K562 (cell line): ENCODE data around the gene GALNT17.

Experiments
- BHLHE40 ChIP-seq: IDR thresholded peaks from 2 replicates; pipeline ENCODE4 v1.6.1; 2011; ENCODE audit warnings: low read length, improper control_type of control experiment
- EZH2 ChIP-seq: IDR thresholded peaks from 2 replicates; pipeline ENCODE4 v1.6.1; 2012; ENCODE audit warnings: low read depth, mild to moderate bottlenecking, inconsistent platforms, low read length, borderline replicate concordance
- FIP1L1 ChIP-seq: fragments of 200-400 bp; formaldehyde crosslinking; IDR thresholded peaks from 2 replicates; pipeline ENCODE4 v1.6.1; 2018; ENCODE audit warnings: mild to moderate bottlenecking, low read depth, low read length; ENCODE audit not compliant: poor library complexity, severe bottlenecking
- NCOR1 ChIP-seq: fragments of 450-650 bp; IDR thresholded peaks from 2 replicates; pipeline ENCODE4 v1.6.1; 2016; ENCODE audit warnings: mild to moderate bottlenecking, moderate library complexity
- RAD21 ChIP-seq, 2 experiments: fragments of 250-450 bp in 1 of 2; fragments of 450-650 bp in 1 of 2; sonication (Bioruptor Pico) in 1 of 2; formaldehyde crosslinking in 1 of 2; IDR thresholded peaks in 1 of 2; conservative IDR thresholded peaks in 1 of 2; 2 replicates each; pipeline versions ENCODE4 v1.4.0 to v1.8.0; 2020 to 2022; ENCODE audit warnings: mild to moderate bottlenecking in 2 of 2, moderate library complexity in 1 of 2
- SIN3A ChIP-seq, 2 experiments: fragments of 150-350 bp in 1 of 2; IDR thresholded peaks; 2 replicates each; pipeline ENCODE4 v1.6.1; 2011 to 2016; ENCODE audit warnings: borderline replicate concordance in 2 of 2, low read depth in 2 of 2, low read length in 2 of 2, mild to moderate bottlenecking in 2 of 2, moderate library complexity in 2 of 2; ENCODE audit not compliant: control insufficient read depth in 1 of 2
- SP1 ChIP-seq: sonication (generic); formaldehyde crosslinking; IDR thresholded peaks from 2 replicates; pipeline ENCODE4 v1.8.1; 2022; ENCODE audit warnings: mild to moderate bottlenecking, missing genetic modification reagents
- TGIF2 ChIP-seq: sonication (generic); formaldehyde crosslinking; IDR thresholded peaks from 2 replicates; pipeline ENCODE4 v1.8.1; 2022; ENCODE audit warnings: mild to moderate bottlenecking, missing genetic modification reagents, moderate library complexity
- TF ChIP-seq, protein P1 (sequence below): sonication (generic); formaldehyde crosslinking; IDR thresholded peaks from 2 replicates; pipeline ENCODE4 v1.5.0; 2020; ENCODE audit warnings: missing genetic modification reagents

DNA sequence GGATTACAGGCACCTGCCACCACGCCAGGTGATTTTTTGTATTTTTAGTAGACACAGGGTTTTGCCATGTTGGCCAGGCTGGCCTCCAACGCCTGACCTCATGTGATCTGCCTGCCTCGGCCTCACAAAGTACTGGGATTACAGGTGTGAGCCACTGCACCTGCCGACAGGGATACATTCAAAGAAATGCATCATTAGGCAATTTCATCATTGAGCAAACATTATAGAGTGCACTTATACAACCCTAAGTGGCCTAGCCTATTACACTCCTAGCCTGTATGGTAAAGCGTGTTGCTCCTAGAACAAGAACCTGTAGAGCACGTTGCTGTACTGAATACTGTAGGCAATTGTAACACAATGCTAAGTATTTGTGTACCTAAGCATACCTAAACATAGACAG is 350.3 kb downstream of the GALNT17 start:
- no peak for TF ChIP-seq SP1 (CRISPR knock-in tag)
- no peak for TF ChIP-seq SIN3A (IDR thresholded peaks at IDR 0.05; ENCODE audit: borderline replicate concordance in 2 of 2, control insufficient read depth in 1 of 2, low read depth in 2 of 2, low read length in 2 of 2)
- no peak for TF ChIP-seq TGIF2 (CRISPR knock-in tag)
- TF ChIP-seq, protein P1, sequence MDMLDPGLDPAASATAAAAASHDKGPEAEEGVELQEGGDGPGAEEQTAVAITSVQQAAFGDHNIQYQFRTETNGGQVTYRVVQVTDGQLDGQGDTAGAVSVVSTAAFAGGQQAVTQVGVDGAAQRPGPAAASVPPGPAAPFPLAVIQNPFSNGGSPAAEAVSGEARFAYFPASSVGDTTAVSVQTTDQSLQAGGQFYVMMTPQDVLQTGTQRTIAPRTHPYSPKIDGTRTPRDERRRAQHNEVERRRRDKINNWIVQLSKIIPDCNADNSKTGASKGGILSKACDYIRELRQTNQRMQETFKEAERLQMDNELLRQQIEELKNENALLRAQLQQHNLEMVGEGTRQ (CRISPR knock-in tag), result no peak
- TF ChIP-seq NCOR1, result no peak
- TF ChIP-seq BHLHE40, result no peak
- TF ChIP-seq EZH2, result no peak
- no peak for TF ChIP-seq RAD21 (CRISPR knock-in tag; conservative IDR thresholded peaks at IDR 0.05 in 1 of 2, IDR thresholded peaks at IDR 0.05 in 1 of 2)
- TF ChIP-seq FIP1L1, result no peak
